ENCODE data around the gene STKLD1.
"Not testable (repeated sequence)": the region's sequence is repeated elsewhere in the genome, so short reads cannot be mapped to it uniquely, and the experiment has no call there.

Gene STKLD1

GRCh38 chr9:133443248-133443647 lies 67.1 kb downstream of the STKLD1 start:
- DNase-seq (ENCODE audit: low read depth in 3 of 3): no peak

- DNase-seq (ENCODE audit: low read depth in 3 of 3): no peak
These were observed 67.8 kb downstream of the STKLD1 start for GRCh38 chr9:133443982-133444381.

GRCh38 chr9:133445293-133445969 lies 69.3 kb downstream of the STKLD1 start:
- no peak for DNase-seq (ENCODE audit: low read depth in 3 of 3)

GRCh38 chr9:133448487-133448972 lies 72.4 kb downstream of the STKLD1 start:
- no peak for DNase-seq (ENCODE audit: low read depth in 3 of 3)

- no peak for DNase-seq (ENCODE audit: low read depth in 3 of 3)
These were observed 73.6 kb downstream of the STKLD1 start for GRCh38 chr9:133449760-133450159.

- DNase-seq (ENCODE audit: low read depth in 3 of 3): not testable (repeated sequence)
These were observed 75.7 kb downstream of the STKLD1 start for GRCh38 chr9:133451865-133452264.

GRCh38 chr9:133452562-133452961 lies 76.4 kb downstream of the STKLD1 start:
- no peak for DNase-seq (ENCODE audit: low read depth in 3 of 3)

- DNase-seq (ENCODE audit: low read depth in 3 of 3): no peak
These were observed 77.5 kb downstream of the STKLD1 start for GRCh38 chr9:133453651-133454050.

- DNase-seq (ENCODE audit: low read depth in 3 of 3): no peak
These were observed 78.2 kb downstream of the STKLD1 start for GRCh38 chr9:133454325-133454724.

GRCh38 chr9:133454943-133455673 lies 78.9 kb downstream of the STKLD1 start:
- DNase-seq (ENCODE audit: low read depth in 3 of 3): no peak

Measured in stimulated activated CD4-positive, alpha-beta T cell treated with anti-CD3 and anti-CD28 coated beads, TNF-alpha, amount 100 ng/mL, for 4 hours (primary cell).